ENCODE results near the gene SFT2D2.

DNA sequence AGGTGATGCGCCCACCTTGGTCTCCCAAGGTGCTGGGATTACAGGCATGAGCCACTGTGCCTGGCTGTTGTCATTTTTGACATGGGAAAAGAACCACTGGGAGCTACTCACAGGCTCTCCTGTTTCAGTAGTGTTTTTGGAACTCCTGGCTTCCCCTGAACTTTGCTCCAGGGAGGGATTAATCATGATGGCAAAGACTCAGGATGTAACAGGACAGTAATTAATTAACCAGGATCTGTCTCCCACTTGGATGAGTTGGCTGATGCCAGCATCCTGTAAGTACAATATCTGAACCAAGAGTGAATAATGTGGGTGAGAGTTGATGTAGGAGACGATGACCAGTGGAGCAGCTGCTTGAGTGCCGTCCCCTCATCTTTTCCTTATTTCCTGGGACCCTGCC is 4.9 kb downstream of the SFT2D2 start:
- TF ChIP-seq, protein P1, sequence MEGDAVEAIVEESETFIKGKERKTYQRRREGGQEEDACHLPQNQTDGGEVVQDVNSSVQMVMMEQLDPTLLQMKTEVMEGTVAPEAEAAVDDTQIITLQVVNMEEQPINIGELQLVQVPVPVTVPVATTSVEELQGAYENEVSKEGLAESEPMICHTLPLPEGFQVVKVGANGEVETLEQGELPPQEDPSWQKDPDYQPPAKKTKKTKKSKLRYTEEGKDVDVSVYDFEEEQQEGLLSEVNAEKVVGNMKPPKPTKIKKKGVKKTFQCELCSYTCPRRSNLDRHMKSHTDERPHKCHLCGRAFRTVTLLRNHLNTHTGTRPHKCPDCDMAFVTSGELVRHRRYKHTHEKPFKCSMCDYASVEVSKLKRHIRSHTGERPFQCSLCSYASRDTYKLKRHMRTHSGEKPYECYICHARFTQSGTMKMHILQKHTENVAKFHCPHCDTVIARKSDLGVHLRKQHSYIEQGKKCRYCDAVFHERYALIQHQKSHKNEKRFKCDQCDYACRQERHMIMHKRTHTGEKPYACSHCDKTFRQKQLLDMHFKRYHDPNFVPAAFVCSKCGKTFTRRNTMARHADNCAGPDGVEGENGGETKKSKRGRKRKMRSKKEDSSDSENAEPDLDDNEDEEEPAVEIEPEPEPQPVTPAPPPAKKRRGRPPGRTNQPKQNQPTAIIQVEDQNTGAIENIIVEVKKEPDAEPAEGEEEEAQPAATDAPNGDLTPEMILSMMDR (IDR thresholded peaks at IDR 0.05) = no peak
- TF ChIP-seq ZFX (IDR thresholded peaks at IDR 0.05; ENCODE audit: borderline replicate concordance) = no peak
